T-helper 2 cell treated with Interferon-gamma antibody and Interleukin-4, amounts not matched to agents 5 μg/mL and 100 μg/mL, for 36 hours (primary cell): ENCODE results near the gene ASXL2.
"Not testable (repeated sequence)": the region's sequence is repeated elsewhere in the genome, so short reads cannot be mapped to it uniquely, and the experiment has no call there.

Experiments used
- DNase-seq: peaks from one replicate; pipeline ENCODE4 v3.0.0; 2021; ENCODE audit warnings: low spot score
- H3K27ac Mint-ChIP-seq: one replicate; pipeline ENCODE4 v1.8.0; 2021; ENCODE audit warnings: mild to moderate bottlenecking, mixed read lengths
- H3K27me3 Mint-ChIP-seq: one replicate; pipeline ENCODE4 v1.8.0; 2021; ENCODE audit warnings: low read depth, mixed read lengths
- H3K36me3 Mint-ChIP-seq: one replicate; pipeline ENCODE4 v1.8.0; 2021; ENCODE audit warnings: low read depth, mixed read lengths
- H3K4me1 Mint-ChIP-seq: one replicate; pipeline ENCODE4 v1.8.0; 2021; ENCODE audit warnings: low read depth, mixed read lengths
- H3K4me3 Mint-ChIP-seq: one replicate; pipeline ENCODE4 v1.8.0; 2022; ENCODE audit warnings: mild to moderate bottlenecking, moderate library complexity, mixed read lengths
- H3K9me3 Mint-ChIP-seq: one replicate; pipeline ENCODE4 v1.8.0; 2021; ENCODE audit warnings: mixed read lengths

The ASXL2 gene

DNA sequence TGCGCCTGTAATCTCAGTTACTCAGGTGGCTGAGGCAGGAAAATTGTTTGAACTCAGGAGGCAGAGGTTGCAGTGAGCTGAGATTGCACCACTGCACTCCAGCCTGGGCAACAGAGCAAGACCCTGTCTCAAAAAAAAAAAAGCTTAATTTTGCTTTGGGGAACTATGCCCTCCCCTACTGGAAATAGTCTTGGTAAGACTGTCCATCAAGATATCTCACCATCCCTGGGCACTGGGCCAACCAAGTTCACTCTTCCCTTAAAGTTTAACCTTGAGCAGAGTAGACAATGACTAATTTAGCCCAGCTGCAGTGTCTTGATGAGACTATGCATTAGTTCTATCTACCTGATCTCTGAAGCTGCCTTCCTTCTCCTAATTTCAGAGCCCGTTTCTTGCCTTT is 44.7 kb downstream of the ASXL2 start:
- no peak overlapping the region for H3K27ac Mint-ChIP-seq
- DNase-seq = no peak

DNA sequence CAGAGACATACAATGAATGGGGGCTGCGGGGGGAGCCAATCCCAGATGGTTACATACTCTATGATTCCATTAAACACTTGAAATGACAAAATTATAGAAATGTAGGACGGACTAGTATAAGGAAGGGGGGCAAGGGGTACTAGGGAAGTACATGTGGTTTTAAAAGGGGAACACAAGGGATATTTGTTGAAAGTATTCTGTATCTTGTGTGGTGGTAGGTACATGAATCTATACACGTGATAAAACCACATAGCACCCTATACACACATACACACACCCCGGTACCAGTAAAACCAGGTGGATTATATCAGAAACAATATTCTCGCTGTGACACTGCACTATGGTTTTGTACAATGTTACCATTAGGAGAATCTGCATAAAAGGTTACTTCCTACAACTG is 45.4 kb downstream of the ASXL2 start:
- Mint-ChIP-seq H3K9me3 (peaks cover 12% of the 10 kb centered on the region), H3K4me1 (peaks cover 40% of the 10 kb centered on the region), H3K36me3 (peaks cover 37% of the 10 kb centered on the region), H3K27me3 (no peaks in the 10 kb centered on the region), H3K27ac (peak overlapping the region; percentile 19), H3K4me3 (no peak overlapping the region)
- DNase-seq = no peak

More for the DNA sequence above, 44.7 kb downstream of the ASXL2 start:
- Mint-ChIP-seq H3K27me3 (no peaks in the 10 kb centered on the region), H3K4me1 (peaks cover 44% of the 10 kb centered on the region), H3K4me3 (no peak overlapping the region), H3K9me3 (peaks cover 12% of the 10 kb centered on the region), H3K36me3 (peaks cover 39% of the 10 kb centered on the region)

DNA sequence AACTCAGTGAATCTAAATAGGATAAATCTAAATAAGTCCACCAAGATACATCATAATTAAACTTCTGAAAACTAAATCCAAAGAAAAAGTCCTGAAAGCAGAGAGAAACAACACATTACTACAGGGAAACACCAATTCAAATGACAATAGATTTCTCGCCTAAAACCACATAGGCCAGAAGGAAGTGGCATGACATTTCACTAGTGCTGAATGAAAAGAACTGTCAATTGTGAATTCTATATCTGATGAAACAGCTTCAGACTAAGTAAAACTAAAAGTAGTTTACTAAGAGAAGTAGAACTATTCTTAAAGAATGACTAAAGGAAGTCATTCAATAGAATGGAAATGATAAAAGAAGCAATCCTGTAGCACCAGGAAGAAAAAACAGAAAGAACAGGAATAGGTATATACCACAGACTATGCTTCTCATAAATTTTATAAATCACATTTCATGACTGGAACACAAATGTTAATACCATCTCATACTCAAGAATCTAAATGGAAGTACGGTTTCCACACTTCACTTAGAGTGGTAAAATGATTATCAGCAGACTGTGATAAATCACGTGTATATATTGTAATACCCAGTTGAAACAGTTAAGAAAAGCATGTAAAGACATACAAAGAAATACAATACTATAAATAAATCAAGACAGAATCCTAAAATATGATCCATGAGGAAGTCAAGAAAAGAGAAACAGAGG is 46.4 kb downstream of the ASXL2 start:
- Mint-ChIP-seq H3K27ac (peak overlapping the region; percentile 83), H3K36me3 (peaks cover 39% of the 10 kb centered on the region), H3K27me3 (no peaks in the 10 kb centered on the region), H3K4me3 (peak overlapping the region; percentile 52), H3K9me3 (peaks cover 12% of the 10 kb centered on the region), H3K4me1 (peaks cover 40% of the 10 kb centered on the region)
- peak; percentile 43 for DNase-seq

DNA sequence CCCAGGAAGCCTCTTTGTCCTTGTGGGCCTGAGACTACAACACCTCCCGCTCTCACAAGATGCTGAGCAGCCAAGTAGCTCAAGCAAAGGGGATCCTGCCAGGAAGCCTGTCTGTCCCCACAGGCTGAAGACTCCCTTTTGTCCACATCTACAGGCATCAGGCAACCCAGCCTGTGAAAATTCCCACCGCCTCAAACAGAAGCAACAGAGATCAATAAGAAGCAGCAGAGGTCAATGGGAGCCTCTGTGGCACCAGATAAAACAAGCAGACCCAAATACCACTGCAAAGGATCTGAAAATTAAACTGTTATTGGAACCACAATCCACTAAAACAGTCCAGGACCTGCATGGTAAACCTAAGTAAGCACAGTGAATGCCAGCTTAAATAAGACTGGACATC is 48.5 kb downstream of the ASXL2 start:
- DNase-seq = no peak
- peaks cover 37% of the 10 kb centered on the region for H3K36me3 Mint-ChIP-seq
- H3K4me1 Mint-ChIP-seq = peaks cover 51% of the 10 kb centered on the region
- H3K9me3 Mint-ChIP-seq = peaks cover 12% of the 10 kb centered on the region
- peak overlapping the region; percentile 47 for H3K27ac Mint-ChIP-seq
- no peaks in the 10 kb centered on the region for H3K27me3 Mint-ChIP-seq
- peak overlapping the region; percentile 15 for H3K4me3 Mint-ChIP-seq

DNA sequence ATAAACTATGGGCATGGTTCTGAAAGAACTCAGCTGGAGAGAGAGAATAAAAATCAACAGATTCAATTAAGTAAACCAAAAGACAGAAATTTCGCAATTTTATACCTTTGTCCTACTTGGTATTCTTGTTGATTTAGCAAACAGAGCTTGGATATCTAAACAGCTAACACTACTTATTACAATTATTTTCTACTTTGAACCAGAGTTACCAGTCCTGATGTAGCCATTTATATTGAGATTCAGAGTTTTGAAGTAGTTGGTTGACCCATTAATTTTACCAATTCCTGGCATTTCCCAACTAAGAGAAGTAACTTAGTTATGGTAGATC is 48.9 kb downstream of the ASXL2 start:
- peaks cover 12% of the 10 kb centered on the region for H3K9me3 Mint-ChIP-seq
- no peak overlapping the region for H3K4me3 Mint-ChIP-seq
- no peak for DNase-seq
- peaks cover 34% of the 10 kb centered on the region for H3K36me3 Mint-ChIP-seq
- peaks cover 55% of the 10 kb centered on the region for H3K4me1 Mint-ChIP-seq
- H3K27me3 Mint-ChIP-seq = no peaks in the 10 kb centered on the region
- H3K27ac Mint-ChIP-seq = peak overlapping the region; percentile 24

DNA sequence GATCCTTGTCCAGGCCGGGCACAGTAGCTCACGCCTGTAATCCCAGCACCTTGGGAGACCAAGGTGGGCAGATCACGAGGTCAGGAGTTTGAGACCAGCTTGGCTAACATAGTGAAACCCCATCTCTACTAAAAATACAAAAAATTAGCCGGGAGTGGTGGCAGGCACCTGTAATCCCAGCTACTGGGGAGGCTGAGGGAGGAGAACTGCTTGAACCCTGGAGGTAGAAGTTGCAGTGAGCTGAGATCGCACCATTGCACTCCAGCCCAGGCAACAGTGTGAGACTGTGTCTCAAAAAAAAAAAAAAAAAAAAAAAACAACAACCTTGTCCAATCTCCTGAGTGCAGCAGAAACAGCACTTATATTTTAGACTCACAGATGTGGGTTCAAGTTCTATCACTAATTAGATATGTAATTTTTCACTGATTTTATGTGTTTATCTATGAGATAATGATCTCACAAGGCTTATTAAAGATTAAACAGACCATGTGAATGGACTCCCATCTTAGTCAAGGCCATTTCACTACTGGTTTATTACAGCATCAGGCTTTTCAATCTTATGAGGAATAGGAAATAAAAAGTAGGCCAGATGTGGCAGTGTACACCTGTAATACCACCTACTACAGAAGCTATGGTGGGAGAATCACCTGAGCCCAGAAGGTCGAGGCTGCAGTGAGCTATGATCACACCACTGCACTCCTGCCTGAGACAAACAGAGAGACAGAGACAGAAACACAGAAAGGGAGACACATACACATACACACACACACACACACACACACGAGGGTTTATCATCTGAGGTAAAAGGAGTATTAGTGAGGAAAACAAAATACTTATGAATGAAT is 49.5 kb downstream of the ASXL2 start:
- Mint-ChIP-seq H3K27ac (peak overlapping the region; percentile 23), H3K4me1 (peaks cover 57% of the 10 kb centered on the region), H3K9me3 (peaks cover 12% of the 10 kb centered on the region), H3K36me3 (peaks cover 32% of the 10 kb centered on the region), H3K4me3 (peak overlapping the region; percentile 25)
- not testable (repeated sequence) for DNase-seq, H3K27me3 Mint-ChIP-seq

DNA sequence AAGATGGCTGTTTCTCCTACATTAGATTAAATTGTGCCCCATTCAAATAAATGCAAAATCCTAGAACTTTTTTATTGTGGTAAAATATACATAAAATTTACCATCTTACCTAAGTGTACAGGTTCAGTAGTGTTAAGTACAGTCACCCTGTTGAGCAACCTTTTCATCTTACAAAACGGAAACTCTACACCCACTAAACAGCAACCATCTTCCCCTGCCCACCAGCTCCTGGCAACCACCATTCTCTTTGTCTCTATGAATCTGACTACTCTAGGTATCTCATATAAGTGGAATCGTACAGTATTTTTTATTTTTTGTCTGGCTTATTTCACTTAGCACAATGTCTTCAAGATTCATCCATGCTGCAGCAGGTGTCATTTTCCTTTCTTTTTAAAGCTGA is 53.0 kb downstream of the ASXL2 start:
- H3K4me1 Mint-ChIP-seq = peaks cover 51% of the 10 kb centered on the region
- DNase-seq = peak; percentile 63
- H3K27ac Mint-ChIP-seq = peak overlapping the region; percentile 29
- peak overlapping the region; percentile 55 for H3K4me3 Mint-ChIP-seq
- peaks cover 28% of the 10 kb centered on the region for H3K36me3 Mint-ChIP-seq
- H3K27me3 Mint-ChIP-seq = peaks cover 2% of the 10 kb centered on the region
- H3K9me3 Mint-ChIP-seq = no peaks in the 10 kb centered on the region

DNA sequence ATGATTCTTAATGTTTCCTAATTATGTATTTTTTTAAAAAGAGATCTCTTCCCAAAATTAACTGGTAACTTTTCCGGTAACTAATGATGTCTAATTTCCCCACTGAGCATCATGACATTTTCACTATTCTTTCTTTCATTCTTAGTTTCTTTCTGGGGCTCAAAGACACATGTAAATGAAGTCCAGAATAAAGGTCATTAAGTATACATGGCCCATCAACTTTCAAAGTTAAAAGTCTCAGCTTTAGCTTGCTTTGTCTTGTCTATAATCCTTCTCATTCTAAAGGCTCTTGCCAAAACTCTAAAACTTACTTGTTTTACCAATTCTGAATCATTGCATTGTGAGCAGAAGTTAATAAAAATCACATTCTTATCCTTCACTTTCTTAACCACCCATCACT is 53.6 kb downstream of the ASXL2 start:
- Mint-ChIP-seq H3K4me1 (peaks cover 47% of the 10 kb centered on the region), H3K4me3 (peak overlapping the region; percentile 55), H3K36me3 (peaks cover 24% of the 10 kb centered on the region), H3K27me3 (peaks cover 2% of the 10 kb centered on the region), H3K9me3 (no peaks in the 10 kb centered on the region), H3K27ac (peak overlapping the region; percentile 29)
- no peak for DNase-seq

DNA sequence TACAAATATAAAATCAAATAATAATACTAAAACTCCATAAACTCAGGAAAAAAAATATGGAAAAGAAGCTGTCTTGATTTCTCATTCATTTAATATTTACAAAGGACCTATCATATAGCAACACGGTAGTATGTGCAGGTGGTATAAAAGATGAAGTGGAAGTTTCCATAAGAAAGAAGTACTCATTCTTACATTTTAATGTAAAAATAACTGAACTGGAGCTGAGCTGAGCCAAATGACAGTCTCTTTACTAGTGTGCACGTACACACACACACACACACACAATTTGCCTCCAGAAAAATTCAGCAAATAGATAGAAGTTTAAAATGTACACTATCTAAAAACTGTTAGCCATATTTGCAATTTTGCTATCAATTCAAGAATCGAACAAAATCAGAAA is 54.1 kb downstream of the ASXL2 start:
- H3K4me1 Mint-ChIP-seq = peaks cover 44% of the 10 kb centered on the region
- H3K27me3 Mint-ChIP-seq = peaks cover 2% of the 10 kb centered on the region
- H3K9me3 Mint-ChIP-seq = no peaks in the 10 kb centered on the region
- DNase-seq = no peak
- peak overlapping the region; percentile 55 for H3K4me3 Mint-ChIP-seq
- H3K27ac Mint-ChIP-seq = peak overlapping the region; percentile 29
- peaks cover 24% of the 10 kb centered on the region for H3K36me3 Mint-ChIP-seq

DNA sequence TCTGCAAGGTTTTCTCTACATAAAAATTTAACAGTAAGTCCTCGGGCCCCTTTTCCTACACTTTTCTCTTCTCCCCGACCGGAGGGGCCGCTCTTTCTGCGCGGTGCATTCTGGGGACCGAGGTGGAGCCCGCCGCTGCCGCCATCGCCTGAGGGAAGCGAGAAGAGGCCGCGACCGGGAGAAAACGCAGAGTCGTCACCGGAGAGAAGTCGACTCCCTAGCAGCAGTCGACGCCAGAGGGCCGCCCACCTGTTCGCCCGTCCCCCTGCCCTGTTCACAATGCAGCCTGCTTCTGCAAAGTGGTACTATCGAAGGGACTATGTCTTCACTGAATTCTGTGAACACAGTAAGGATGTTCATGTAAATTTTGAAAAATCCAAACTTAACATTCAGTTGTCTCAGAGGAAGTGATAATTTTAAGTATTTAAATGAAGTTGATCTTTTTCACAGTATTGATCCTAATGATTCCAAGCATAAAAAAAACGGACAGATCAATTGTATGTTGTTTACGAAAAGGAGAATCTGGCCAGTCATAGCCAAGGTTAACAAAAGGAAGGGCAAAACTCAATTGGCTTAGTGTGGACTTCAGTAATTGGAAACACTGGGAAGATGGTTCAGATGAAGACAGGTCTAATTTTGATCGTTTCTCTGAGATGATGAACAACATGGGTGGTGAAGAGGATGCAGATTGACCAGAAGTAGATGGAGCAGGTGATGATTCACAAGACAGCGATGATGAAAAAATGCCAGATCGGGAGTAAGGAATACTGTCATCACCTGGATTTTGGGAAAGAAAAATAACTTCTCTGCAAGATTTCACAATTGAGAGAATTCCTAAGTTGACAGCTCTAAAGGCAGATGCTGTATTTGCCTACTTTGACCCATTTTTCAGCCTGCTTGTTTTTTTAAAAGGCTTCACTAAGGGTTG is 55.8 kb downstream of the ASXL2 start:
- H3K4me3 Mint-ChIP-seq = peak overlapping the region; percentile 76
- no peaks in the 10 kb centered on the region for H3K9me3 Mint-ChIP-seq

DNA sequence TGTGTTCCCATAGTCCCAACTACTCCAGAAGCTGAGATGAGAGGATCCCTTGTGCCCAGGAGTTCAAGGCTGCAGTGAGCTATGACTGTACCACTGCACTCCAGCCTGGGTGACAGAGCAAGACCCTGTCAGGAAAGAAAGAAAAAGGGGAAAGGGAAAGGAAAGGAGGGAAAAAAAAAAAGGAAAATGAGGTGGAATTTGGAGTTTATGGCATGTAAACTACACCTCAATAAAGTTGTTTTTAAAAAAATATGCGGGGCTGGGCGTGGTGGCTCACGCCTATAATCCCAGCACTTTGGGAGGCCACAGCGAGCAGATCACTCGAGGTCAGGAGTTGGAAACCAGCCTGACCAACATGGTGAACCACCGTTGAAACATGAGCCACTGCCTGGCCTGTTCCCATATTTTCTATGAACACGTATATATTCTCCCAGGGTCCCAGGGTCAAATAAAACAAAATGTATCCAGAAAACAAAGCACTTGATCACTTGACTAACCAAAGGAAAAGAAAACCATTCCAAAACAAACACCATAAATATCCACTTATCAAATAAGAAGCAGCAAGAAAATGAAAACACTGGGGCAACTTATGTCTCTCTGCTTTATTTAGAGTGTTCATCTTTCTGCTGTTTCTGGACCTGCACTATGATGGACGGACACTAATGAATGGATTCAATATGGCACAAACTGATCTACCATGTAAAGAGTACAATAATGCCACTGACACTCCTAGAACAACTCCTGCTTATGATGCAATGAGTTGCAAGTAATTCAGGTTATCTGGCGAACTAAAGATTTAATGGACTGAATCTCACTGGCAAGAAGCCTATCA is 56.8 kb downstream of the ASXL2 start:
- Mint-ChIP-seq H3K9me3 (no peaks in the 10 kb centered on the region), H3K27me3 (peaks cover 2% of the 10 kb centered on the region), H3K4me3 (peak overlapping the region; percentile 76), H3K27ac (peak overlapping the region; percentile 67), H3K4me1 (peaks cover 54% of the 10 kb centered on the region), H3K36me3 (peaks cover 20% of the 10 kb centered on the region)
- no peak for DNase-seq

More for the DNA sequence above, 55.8 kb downstream of the ASXL2 start:
- DNase-seq = peak; percentile 61
- Mint-ChIP-seq H3K27ac (peak overlapping the region; percentile 67), H3K27me3 (peaks cover 2% of the 10 kb centered on the region), H3K4me1 (peaks cover 48% of the 10 kb centered on the region), H3K36me3 (peaks cover 20% of the 10 kb centered on the region)

DNA sequence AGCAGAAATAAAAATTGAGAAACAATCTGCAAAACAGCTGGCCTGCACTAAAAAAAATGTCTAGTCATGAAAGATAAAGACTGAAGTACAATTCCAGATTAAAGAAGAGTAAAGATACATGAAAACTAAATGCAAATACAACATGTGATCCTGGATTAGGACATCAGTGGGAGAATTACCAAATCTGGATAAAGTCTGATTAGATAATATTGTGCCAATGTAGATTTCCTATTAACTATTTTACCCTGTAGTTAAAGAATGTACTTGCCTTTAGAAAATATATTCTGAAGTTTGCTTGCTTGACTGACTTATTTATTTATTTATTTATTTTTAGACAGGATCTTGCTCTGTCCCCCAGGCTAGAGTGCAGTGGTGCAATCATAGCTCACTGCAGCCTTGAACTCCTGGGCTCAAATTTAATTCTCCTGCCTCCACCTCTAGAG is 58.7 kb downstream of the ASXL2 start:
- H3K27ac Mint-ChIP-seq = no peak overlapping the region
- no peak overlapping the region for H3K4me3 Mint-ChIP-seq
- peaks cover 2% of the 10 kb centered on the region for H3K27me3 Mint-ChIP-seq
- peaks cover 27% of the 10 kb centered on the region for H3K36me3 Mint-ChIP-seq
- no peak for DNase-seq
- H3K9me3 Mint-ChIP-seq = no peaks in the 10 kb centered on the region
- H3K4me1 Mint-ChIP-seq = peaks cover 47% of the 10 kb centered on the region

DNA sequence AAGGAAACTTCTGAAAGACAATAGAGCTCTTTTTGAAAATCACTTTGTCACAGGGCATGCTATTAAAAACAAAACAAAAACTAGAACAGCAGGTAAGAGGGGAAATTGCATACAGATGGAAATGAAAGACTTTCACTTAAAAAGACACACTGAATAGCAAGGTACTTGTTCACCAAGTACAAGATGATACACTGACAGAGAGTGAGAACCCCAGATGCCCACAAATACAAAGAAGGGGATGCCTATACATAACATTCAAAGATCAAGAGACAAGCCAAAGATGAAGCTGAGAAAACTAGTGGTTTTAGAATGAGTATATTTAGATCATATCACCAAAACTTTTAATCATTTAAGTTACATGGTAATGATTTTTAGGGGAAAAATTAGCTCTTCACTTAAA is 60.7 kb downstream of the ASXL2 start:
- peak overlapping the region; percentile 31 for H3K4me3 Mint-ChIP-seq
- H3K27me3 Mint-ChIP-seq = peaks cover 2% of the 10 kb centered on the region
- DNase-seq = peak; percentile 57
- H3K27ac Mint-ChIP-seq = peak overlapping the region; percentile 74
- no peaks in the 10 kb centered on the region for H3K9me3 Mint-ChIP-seq
- peaks cover 28% of the 10 kb centered on the region for H3K36me3 Mint-ChIP-seq
- peaks cover 47% of the 10 kb centered on the region for H3K4me1 Mint-ChIP-seq
